Measurements from ENCODE around the gene MPV17L2. TPM values are rescaled to one million over a fixed set of nuclear protein-coding genes. Genes with fewer than 3 reads are reported as not detected.

Gene MPV17L2
- total RNA-seq, 1 donor from 2014 or later = 2.3 TPM

DNA sequence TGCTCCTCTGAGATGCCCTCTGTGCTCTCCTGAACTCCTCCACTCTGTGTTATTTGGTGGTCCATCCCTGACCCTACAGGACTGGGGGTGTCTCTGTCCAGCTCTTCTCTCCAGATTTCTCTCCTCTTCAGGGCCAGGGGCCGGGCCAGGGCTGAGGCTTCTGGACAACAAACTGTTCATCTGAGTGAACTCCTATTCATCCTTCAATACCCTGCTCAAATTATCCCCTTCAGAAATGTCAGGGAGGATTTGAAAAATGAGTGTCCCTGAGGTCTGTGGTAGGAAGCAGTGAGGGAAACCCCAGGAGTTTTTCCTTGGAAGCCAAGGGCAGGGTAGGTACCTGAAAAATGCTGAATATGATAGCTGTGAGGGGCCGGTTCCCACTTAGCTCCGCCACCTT is 25.6 kb downstream of the MPV17L2 start:
- DNase-seq = no peak

DNA sequence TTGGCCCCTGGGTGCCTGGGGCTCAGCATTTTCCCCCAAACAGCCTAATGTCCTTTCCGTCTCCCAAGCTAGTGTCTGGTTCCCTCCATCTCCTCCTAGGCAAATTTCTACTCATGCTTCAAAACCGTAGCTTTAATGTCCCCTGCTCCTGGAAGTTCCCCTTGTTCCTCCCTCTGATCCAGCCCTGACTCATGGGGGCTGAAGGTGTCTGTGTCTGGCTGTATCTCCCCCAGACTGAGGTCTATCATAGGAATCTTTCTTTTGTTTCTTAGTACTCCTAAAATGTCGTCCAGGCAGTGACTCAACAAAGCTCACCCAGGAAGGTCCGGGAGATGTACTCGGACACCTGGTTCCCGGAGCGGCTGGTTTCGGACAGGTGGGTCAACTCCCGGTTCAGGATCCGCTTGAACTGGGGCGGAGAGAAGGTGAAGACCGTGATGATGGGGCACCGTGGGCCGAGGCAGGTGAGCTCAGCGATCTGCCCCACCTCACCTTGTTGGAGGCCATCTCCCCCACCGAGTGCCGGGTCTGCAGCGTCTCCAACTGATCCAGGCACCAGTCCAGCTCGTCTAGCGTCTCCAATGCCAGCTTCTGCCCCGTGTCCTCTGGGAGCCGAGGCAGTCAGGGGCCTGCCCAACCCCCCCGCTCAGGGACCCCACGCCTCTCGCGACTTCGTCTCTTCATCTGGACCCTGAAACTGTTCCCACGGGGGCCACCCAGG is 27.1 kb downstream of the MPV17L2 start:
- no peak for DNase-seq

DNA sequence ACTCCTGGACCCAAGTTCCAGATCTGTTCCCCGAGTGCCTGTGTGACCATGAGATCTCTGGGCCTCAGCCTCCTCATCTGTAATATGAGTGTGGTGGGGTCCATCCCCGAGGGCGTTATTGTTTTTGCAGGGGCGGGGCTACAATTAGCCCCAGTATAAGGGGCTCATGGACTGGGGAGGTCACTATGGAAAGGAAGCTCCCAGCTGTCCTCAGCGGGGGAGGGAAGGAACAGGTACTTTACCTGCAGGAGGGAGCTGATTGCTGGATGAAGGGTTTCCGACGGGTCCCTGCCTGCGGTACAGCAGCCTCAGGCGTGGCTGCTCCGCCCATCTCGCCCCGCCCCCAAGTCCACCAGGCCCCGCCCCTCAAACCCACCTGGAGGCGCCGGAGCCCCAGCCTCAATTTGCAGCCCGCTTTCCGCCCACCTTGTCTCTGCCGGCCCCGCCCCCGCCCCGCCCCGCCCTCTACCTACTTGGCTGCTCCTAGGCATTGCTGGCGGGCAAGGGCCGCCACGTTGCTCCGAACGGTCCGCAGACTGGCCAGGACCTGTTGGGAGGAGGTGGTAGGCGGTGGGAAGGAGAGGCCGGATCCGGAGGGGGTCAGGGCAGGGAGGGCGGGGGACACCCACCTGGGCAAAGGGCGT is 27.7 kb downstream of the MPV17L2 start:
- DNase-seq = no peak

DNA sequence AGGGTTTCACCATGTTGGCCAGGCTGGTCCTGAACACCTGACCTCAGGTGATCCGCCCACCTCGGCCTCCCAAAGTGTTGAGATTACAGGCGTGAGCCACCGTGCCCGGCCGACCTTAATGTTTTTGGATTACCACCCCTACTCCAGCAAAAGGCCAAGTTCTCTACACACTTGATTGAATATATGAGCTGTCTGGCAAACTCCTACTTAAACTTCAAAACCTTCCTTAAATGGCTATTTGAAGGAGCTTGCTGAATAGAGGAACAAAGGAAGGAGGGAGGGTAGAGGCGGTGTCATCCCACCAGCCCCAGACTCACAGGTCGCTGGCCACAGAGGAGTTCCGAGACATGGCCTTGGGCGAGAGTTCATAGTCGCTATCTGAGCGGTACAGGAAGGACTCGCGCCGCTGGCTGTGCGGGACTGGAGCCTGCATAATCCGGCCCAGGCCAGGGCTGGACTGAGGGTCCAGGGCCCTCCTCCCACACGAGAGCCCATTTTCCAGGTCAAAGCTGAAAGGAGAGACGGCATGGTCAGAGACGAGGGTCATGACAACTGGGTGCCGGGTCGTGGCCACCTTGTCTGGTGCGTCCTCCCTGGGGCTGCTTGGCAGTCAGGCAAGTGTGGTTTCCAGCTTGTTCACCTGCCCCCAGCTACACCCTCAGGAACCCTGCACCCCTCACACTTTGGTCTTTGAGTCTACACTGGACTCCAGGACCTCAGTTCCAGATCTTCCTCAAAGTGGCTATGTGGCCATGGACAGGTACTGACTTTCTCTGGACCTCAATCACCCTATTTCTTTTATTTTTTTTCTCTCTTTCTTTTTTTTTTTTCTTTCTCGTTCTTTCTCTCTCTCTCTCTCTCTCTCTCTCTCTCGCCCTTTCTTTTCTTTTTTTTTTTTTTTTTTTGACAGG is 29.1 kb downstream of the MPV17L2 start:
- no peak for DNase-seq

DNA sequence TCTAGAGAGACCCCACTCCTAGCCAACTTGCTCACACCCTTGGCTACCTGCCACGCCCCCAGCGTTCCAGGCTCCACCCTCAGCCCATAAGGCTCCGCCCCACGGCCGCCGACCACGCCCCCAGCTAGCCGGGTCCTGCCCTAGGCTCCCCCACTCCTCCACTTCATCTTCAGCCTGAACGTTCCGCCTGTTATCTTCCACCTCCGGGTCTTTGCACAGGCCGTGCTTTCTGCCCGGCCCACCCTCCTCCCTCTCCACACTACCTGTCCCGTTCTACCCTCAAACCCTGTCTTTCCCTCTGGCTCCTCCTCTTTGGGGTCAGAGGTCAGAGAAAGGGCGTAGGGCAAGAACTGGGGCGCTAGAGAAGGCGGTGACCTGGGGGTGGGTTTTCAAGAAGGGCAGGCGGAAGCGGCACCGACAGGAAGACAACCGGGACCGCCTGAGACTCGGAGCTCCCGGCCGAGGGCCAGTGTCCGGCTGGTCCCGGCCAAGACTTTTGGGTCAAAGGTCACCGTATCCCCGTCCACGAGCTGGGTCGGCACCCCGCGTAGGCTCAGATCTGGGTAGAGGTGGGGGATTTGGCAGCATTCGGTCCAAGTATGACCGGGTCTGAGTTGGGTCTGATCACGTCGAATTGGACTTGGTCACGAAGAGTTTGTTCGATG is 31.0 kb downstream of the MPV17L2 start:
- no peak for DNase-seq

DNA sequence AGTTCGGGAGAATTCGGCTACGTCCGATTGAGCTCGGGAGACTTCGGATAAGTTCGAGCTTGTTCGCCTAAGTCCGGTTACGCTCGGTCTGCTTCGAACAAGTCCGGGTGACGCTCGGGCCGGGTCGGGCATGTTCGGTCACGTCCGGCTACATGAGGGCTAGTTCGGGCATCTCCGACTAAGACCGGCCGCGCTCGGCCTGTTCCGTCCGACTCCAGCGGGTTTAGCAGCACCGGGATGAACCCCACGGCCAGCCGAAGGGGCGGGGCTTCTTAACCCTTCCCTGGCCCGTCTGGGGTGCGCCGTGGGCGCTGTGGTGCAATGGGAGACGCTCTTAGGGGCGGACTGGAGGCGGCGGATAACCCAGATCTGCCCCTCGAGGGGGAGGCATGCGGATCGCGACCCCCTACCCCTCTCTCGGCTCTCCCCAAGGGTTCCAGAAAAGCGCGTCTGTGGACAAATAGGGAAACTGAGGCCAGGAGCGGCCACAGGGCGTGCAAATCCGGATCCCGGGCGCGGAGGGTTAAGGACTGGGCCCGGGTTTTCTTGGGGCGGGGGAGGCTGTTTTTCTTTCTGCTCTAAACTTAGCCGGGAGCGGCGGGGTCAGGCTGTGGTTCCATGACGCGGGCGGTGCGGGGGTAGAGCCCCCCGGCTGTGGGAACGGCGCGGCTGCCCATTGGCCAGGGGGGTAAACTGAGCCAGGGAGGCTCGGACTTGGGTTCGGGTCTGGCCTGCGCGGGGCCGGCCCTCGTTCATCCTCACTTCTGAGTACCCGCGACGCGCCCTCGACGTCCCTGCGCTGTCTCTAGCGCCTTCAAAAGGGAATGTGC is 31.7 kb downstream of the MPV17L2 start:
- DNase-seq = peak; percentile 99

DNA sequence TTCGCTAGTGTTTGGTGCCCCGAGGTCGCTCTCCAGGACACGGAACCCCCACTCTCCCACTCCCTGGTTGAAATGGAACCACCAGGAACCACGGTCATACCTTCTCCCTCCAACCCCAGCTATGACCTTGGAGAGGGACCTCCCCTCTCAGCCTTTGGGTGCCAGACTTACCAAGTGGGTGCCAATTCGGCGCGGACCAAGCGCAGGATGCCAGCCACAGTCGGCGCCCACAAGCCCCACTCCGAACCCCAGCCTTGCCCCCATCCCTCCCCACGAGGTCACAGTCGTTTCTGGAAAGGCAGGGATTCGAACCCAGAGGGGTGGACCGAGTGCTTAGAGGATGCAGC is 32.3 kb downstream of the MPV17L2 start:
- no peak for DNase-seq

DNA sequence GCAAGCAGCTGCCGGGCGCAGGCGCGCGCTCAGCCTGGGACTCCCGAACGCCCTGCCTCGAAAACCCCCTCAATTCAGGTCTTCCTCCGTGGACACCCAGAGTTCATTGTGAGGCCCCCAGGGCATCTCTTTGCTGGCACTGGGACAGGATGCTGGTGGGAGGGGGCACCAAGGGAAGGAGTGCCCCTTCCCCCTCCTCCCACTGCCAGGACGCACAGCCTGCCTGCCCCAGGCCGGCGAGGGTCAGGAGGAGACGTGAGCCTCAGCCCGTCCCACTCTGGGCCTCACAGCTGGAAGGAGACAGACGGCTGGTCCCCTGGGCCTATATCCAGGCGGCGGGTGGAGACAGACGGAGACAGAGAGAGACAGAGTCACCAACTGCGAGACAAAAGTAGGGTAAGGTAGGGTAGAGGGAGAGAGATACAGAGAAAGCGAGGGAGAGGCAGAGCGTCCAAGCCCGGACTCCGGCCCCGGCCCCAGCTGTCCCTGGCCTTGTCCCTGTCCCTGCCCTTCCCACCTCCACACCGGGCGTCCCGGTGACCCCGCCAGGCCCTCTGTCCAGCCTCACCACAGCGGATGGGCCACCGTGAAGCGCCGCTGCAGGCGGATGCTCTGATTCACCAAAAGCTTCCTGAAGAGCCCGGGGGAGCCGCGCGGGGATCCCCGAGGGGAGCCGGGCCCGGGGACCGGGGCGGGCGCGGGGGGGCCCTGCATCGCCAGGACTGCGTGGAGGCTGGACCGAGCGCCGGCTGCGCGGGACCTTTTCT is 32.9 kb downstream of the MPV17L2 start, which contains the start of gene PDE4C:
Gene PDE4C, minus strand, starts transcription at position 737 of the 767 bp plus-strand sequence. Its CDS starts 23 bp downstream, at position 714.
- no peak for DNase-seq

DNA sequence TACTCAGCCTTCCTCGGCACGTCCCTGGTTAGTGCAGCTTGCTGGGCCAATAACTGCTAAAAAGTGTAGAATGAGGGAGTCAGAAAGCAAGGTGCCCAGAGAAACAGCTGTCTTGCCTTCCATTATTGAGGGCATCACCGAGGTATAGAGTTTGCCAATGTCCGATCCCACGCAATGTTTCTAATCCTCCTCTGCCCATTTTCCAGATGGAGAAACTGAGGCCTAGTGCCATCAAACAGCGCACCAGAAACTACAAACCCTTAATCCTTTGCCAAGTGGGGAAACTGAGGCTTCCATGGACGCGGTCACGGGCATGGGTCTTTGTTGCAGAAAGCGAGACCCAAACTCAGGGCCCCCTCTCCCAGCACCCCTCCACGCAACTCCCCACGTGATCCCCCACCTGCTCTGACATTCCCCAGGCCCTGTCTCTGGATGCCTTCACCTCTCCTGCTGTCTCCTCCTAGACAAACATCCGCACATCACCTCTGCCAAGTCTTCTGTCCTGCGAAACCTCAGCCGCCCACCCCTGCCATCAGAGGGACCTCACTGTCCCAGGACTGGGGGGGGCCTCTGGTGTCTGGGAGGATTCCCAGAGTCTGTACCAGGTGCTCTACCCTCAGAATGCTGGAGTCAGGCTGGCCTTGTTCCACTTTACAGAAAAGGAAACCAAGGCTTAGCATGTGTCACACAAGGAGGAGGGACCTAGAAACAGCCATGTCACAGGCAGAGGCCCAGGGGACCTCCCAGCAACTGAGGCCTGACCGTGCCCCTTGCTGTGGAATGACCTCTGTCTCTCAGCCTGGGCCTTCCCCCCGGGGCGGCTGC is 34.1 kb downstream of the MPV17L2 start:
- no peak for DNase-seq

DNA sequence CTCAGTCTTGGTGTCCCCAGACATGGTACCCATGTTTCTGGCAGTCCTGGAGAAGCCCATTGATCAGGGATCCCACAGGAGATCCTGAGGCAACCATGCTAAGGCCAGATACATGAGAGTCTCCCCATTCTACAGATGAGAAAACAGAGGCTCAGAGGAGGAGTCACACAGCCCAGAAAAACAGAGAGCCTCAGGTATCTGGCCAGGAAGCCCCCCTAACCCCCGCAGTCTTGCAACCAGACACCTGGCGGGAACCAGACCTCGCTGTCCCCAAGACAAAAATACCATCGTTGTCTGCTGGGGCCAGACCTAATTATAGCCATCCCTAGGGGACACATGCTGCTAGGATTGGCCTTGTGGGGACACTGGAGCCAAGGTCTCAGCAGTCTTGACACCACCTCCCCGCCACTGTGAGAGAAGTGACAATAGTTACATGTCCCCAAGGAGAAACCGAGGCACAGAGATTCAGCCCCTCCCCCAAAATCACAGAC is 34.8 kb downstream of the MPV17L2 start:
- DNase-seq = no peak

DNA sequence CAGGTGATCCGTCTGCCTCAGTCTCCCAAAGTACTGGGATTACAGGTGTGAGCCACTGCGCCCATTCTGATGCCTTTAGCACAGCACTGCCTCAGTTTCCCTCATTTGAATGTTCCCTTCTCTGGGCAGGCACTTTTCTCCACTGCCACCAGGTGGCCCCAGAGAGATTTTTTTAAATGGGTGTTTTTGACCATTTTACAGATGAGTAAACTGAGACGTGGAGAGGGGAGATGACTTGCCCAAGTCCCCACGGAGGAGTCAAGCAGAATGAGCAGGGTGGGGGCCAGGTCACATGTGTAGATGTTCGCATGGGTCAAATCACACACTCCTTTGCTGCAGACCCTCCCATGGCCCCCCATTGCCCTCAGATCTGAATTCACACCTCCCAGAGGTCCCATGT is 36.5 kb downstream of the MPV17L2 start:
- DNase-seq = no peak

DNA sequence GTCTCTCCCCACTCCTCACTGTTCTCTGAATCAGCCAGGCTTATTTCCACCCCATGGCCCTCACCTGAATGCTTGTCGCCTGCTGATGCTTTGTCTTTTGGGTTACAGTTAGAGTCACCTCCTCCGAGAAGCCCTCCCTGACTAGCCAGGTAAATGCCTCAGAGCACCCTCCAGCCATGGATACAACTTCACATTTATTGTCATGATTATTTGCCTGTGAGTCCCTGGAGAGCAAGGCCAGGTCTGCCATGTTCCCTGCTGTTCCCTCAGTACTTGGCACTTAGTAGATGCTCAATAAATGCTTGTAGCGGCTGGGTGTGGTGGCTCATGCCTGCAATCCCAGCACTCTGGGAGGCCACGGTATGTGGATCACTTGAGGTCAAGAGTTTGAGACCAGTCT is 36.9 kb downstream of the MPV17L2 start:
- no peak for DNase-seq

DNA sequence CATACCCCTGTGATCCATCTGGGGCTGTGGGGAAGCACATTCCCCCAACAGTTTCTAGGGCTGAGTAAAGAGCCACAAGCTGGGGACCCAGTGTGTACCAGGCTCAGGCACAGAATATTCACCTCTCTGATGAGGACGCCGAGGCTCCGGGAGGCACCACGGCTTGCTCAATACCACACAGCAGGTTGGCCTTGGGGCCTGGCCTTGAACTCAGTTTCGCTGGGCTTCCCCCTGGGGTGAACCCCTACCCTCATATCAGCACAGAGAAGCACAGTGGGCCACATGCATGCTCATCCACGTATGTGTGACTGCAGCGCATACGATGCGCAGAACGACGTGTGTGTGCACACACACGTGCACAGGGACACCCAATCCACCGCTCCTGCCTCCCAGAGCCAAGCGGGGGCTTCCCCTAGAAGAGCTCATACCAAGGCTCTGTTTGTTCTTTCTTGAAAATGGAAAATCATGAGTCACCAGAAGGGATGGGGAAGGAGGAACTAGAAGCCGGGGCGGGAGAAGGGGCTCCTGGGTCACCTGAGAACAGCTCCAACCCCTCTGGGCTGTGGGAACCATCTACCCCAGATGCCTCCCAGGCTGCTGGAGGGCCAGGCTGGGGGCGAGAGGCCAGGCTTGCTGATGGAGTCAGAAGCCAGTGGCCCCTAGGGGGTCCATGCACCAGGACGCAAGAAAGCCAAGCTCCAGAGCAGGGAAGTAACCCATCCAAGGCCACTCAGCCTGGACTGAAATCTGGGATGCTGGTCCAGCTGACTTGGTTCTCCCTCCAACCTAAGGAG is 38.1 kb downstream of the MPV17L2 start:
- DNase-seq = no peak

DNA sequence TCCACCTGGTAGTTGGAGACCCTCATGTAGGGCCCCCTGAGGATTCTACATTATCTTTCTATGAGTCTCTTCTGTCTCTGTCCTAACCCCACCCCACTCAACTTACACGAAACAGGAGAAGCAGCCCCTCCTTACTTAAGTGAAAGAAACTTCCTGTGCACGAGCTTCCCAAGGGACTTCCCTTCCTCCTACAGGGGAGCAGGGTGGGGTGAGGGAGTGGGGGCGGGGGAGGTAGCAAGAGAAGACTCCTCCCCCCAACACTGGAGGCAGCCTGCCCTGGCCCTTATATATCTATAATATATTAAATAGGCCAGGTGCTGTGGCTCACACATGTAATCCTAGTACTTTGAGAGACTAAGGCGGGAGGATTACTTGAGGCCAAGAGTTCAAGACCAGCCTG is 38.8 kb downstream of the MPV17L2 start:
- DNase-seq = no peak

DNA sequence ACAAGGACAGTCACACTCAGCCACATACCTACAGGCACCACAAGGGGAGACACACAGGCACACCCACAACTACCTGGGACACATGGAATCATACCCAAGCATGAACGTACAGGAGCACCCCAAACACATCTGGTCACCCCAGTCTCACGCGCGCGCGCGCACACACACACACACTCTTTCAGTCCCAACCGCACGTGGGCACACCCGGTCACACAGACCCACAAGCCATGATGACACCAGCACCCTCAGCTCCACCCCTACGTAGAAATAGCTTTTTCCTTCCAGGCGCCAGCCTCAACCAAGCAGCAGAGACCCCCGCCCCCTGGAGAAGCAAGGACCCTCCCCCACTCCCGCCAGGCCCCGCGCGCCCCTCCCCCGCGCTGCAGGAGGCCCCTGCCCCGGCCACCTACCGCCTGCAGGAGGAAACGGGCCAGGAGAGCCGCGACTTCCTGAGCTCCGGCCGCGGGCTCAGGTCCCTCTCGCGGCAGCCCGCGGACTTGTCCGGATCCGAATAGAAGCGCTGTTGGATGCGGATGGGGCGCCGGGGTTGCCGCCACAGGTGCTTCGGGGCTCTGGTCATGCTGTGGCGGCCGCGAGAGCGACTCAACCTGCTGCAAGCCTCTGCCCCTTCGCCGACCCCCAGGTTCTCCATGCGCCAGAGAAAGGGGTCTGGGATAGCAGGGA is 39.7 kb downstream of the MPV17L2 start:
- no peak for DNase-seq

DNA sequence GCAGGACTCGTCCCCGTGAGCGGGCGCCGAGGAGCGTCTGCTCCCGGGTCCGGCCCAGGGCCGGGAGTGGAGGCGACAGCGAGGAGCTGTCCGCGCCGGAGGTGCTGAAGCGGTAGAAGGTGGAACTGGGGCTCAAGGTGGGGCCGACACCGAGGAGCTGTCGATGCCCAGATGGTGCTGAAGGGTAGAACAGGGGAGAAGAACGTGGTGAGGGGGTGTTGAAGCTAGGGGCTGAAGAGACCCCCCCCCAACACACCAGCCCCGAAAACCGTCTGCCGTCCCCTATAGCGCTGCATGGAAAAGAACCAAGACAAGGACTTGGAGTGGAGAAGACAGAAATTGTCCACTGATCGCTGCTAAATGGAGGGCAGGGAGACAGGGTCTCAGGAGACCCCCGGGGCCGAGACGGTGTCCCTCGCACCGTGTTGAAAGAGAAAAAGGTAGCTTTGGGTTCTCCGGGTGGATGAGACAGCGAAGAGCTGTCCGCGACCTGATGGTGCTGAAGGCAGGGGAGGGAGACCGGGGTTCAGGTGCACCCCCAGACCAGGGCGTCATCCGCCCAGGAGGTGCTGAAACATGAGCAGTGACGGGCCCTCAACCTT is 40.3 kb downstream of the MPV17L2 start:
- DNase-seq = no peak

DNA sequence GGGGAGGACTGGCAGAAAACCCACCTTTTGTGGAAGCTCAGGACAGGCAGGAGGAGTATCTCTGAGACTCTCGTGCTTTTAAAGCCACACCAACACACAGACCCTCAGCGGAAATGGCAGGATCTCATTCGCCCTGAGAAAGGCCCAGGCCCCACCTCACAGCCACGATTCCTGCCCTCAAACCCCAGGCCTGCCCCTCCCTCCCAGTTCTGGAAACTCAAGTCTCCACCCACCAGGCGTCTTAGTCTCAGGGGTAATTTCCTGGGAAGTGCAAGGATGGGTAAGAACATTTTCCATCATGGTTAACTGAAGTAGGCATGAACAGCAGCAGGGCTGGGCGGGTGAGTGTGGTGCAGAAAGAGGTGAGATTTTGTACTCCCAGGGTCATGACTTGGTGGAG is 41.2 kb downstream of the MPV17L2 start:
- DNase-seq = no peak

DNA sequence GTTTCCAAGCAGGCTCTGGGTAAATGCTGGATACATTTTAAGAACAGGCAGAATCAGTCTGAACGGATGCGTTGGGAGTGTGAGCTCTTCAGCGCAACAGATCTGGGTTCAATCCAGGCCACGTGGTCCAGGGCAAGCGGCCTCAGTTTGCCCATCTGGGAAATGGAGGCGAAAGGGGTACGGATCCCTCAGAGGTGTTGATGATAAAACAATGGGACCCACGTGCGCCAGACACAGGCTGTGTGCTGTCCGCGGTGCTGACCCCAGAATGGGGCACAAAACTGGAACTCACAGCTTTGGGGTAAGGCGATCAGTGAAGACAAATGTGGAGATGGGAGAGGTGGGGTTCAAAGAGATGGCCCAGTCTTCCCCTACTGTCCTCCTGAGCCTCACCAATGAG is 46.3 kb downstream of the MPV17L2 start:
- no peak for DNase-seq
